Measurements from ENCODE around the gene EIF2S3B. TPM values are rescaled to one million over a fixed set of nuclear protein-coding genes. Genes with fewer than 3 reads are reported as not detected.

EIF2S3B gene
- 0.78 and 1.3 TPM in 2 replicates for total RNA-seq

GRCh38 chr12:10505620-10506019 lies at the start of gene EIF2S3B:
TSS of gene EIF2S3B (plus strand) at chr12:10505890. CDS start at chr12:10505903, 13 bp downstream.

Other genes starting within 250 kb of the EIF2S3B start
- gene KLRD1, start 198.0 kb upstream of the EIF2S3B start, total RNA-seq: under 0.01 and 0.64 TPM in 2 replicates
- gene KLRK1, start 115.8 kb upstream of the EIF2S3B start, total RNA-seq: 0.08 TPM in 1 of 2 replicates, not detected in the other
- not detected in 2 replicates for gene KLRC4, start 96.1 kb upstream of the EIF2S3B start, total RNA-seq
- 0.39 TPM in 1 of 2 replicates, not detected in the other for gene KLRC3, start 85.3 kb upstream of the EIF2S3B start, total RNA-seq
- not detected in 2 replicates for gene KLRC2, start 69.9 kb upstream of the EIF2S3B start, total RNA-seq
- gene KLRC1, start 52.5 kb upstream of the EIF2S3B start, total RNA-seq: not detected in 2 replicates
- 31.0 and 44.9 TPM in 2 replicates for gene MAGOHB, start 107.7 kb downstream of the EIF2S3B start, total RNA-seq
- 2.3 TPM in 1 of 2 replicates, not detected in the other for gene STYK1, start 168.2 kb downstream of the EIF2S3B start, total RNA-seq
- 170 and 176 TPM in 2 replicates for gene YBX3, start 217.4 kb downstream of the EIF2S3B start, total RNA-seq